ENCODE results near the gene TEX2. TPM values are rescaled to one million over a fixed set of nuclear protein-coding genes. Genes with fewer than 3 reads are reported as not detected.

Gene TEX2
- total and polyA plus RNA-seq, 2 of the 13 experiments (the other 11 are each of a cell fraction or from before 2014, with no cell fraction given) = 21.4 to 37.7 TPM

GRCh38 chr17:64262198-64262999, 661 bp downstream of the TEX2 start (continued):
- TF ChIP-seq TERF1 (CRISPR knock-in tag; IDR thresholded peaks at IDR 0.05) (peak; percentile 65; the same call in 1 of the 2 replicates), ZMAT3 (CRISPR knock-in tag; conservative IDR thresholded peaks at IDR 0.05) (0 out of 2 replicates have a peak, but pooled peaks have one; percentile 23), TRAFD1 (CRISPR knock-in tag; IDR thresholded peaks at IDR 0.05; ENCODE audit: borderline replicate concordance) (0 out of 2 replicates have a peak, but pooled peaks have one; percentile 55), ZNF780A (CRISPR knock-in tag; IDR thresholded peaks at IDR 0.05) (no peak), TRIM24 (CRISPR knock-in tag; IDR thresholded peaks at IDR 0.05) (no peak), ZNF264 (CRISPR knock-in tag; IDR thresholded peaks at IDR 0.05) (0 out of 2 replicates have a peak, but pooled peaks have one; percentile 44), TAF1 (CRISPR knock-in tag; IDR thresholded peaks at IDR 0.05) (no peak; the same call in 1 of the 2 replicates), TGIF2 (CRISPR knock-in tag; IDR thresholded peaks at IDR 0.05) (0 out of 2 replicates have a peak, but pooled peaks have one; percentile 36), PATZ1 (CRISPR knock-in tag; IDR thresholded peaks at IDR 0.05) (peak; percentile 55; the same call in 1 of the 2 replicates), ZNF83 (CRISPR knock-in tag; IDR thresholded peaks at IDR 0.05; ENCODE audit: borderline replicate concordance) (no peak), ZKSCAN1 (IDR thresholded peaks at IDR 0.05; ENCODE audit: low read length) (no peak), HBP1 (CRISPR knock-in tag; IDR thresholded peaks at IDR 0.05; ENCODE audit: low read depth) (no peak; the same call in none of the 2 replicates), ZSCAN12 (CRISPR knock-in tag; IDR thresholded peaks at IDR 0.05) (no peak), ARID5B (CRISPR knock-in tag; IDR thresholded peaks at IDR 0.05) (peak; percentile 32; the same call in 1 of the 2 replicates), ZNF775 (CRISPR knock-in tag; IDR thresholded peaks at IDR 0.05; ENCODE audit: borderline replicate concordance) (no peak), PRPF4 (IDR thresholded peaks at IDR 0.05; ENCODE audit: low read depth, low read length, poor library complexity, severe bottlenecking) (no peak)

Data from HepG2 (cell line).